MCF 10A (cell line): ENCODE measurements around the gene ARHGAP24. TPM values are rescaled to one million over a fixed set of nuclear protein-coding genes. Genes with fewer than 3 reads are reported as not detected.
A peak's percentile ranks its signal among the peaks of the same experiment; 100 is the strongest.

Experiments used
- BruUV-seq: library from RNA; stranded (reverse); fragments of 400-500 nt; replicated peaks from 2 replicates; lab custom pipeline; 2021; lab: Mats Ljungman, UMichigan
- CTCF ChIA-PET: fragments of 300-600 bp; sonication (Branson Sonifier 250); formaldehyde crosslinking; extraction: SDS; loops from one replicate; lab custom pipeline; 2021; ENCODE audit warnings: antibody characterized with exemption, inconsistent platforms; lab: Yijun Ruan, JAX
- POLR2A ChIA-PET: fragments of 300-600, 350-650 bp; sonication (Branson Sonifier 250); formaldehyde crosslinking; extraction: SDS; loops from one replicate; lab custom pipeline; 2020; ENCODE audit warnings: antibody characterized with exemption, inconsistent platforms; lab: Yijun Ruan, JAX
- DNase-seq: peaks from one replicate; pipeline ENCODE4 v3.0.0-alpha.2; 2018; ENCODE audit not compliant: unreplicated experiment
- H3K27ac Mint-ChIP-seq: one replicate; pipeline ENCODE4 v1.8.0; 2022; ENCODE audit warnings: mild to moderate bottlenecking, low read depth, mixed read lengths; ENCODE audit not compliant: unreplicated experiment
- H3K27me3 Mint-ChIP-seq: one replicate; pipeline ENCODE4 v1.8.0; 2022; ENCODE audit warnings: mixed read lengths; ENCODE audit not compliant: insufficient read depth, unreplicated experiment
- H3K36me3 Mint-ChIP-seq: one replicate; pipeline ENCODE4 v1.8.0; 2022; ENCODE audit warnings: mild to moderate bottlenecking, moderate library complexity, mixed read lengths; ENCODE audit not compliant: insufficient read depth, unreplicated experiment
- H3K4me1 Mint-ChIP-seq: one replicate; pipeline ENCODE4 v1.8.0; 2022; ENCODE audit warnings: mixed read lengths; ENCODE audit not compliant: insufficient read depth, unreplicated experiment
- H3K4me3 Mint-ChIP-seq: one replicate; pipeline ENCODE4 v1.8.0; 2022; ENCODE audit warnings: mild to moderate bottlenecking, moderate library complexity, mixed read lengths; ENCODE audit not compliant: unreplicated experiment
- H3K9me3 Mint-ChIP-seq: one replicate; pipeline ENCODE4 v1.8.0; 2022; ENCODE audit warnings: mixed read lengths; ENCODE audit not compliant: unreplicated experiment
- intact Hi-C: fragments of 100-400 bp; cut with micrococcal nuclease; formaldehyde crosslinking; loops from 2 replicates; pipeline ENCODE4 v1.14.1; 2022
- total RNA-seq: library from RNA; stranded (reverse); gene quantifications from 2 replicates; pipeline ENCODE4 v1.2.3, GENCODE V29; 2022
- TF ChIP-seq, protein P1 (sequence below): fragments of 200-600 bp; IDR thresholded peaks from one replicate; pipeline ENCODE4 v1.8.0; 2022; ENCODE audit warnings: antibody characterized with exemption, mild to moderate bottlenecking; ENCODE audit not compliant: unreplicated experiment

The ARHGAP24 gene
- total RNA-seq, 1 experiment from 2014 or later = 2.6 TPM

DNA sequence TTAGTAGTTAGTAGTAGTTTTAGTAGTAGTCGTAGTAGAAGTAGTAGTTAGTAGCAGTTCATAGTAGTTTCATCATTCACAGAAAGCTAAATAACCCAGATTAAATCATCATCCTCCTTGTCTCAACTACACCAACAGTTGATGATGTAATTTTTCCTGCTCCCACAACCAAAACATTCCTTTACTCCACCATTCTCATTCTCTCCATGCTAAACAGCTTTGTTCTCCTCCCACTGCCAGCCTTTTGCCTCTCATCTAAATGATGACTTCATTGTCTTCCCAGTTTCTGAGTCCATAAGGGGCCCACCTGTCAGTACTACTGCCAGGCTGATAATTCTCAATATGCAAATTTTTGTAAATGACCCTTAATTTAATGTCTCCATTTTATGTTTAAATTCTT, 68.9 kb downstream of the ARHGAP24 start:
- peak; percentile 11 for DNase-seq
- ChIA-PET POLR2A (interaction anchor here (0.6 to 0.9 kb wide), 2 partner anchors 12 to 15 kb away, joined by 3 read pairs; no protein-coding TSS in a partner anchor), CTCF (no interaction called here)
- no peak overlapping the region for H3K27ac Mint-ChIP-seq
- H3K4me3 Mint-ChIP-seq = no peak overlapping the region
- H3K27me3 Mint-ChIP-seq = no peaks in the 10 kb centered on the region
- H3K4me1 Mint-ChIP-seq = peaks cover 11% of the 10 kb centered on the region
- TF ChIP-seq, protein P1, sequence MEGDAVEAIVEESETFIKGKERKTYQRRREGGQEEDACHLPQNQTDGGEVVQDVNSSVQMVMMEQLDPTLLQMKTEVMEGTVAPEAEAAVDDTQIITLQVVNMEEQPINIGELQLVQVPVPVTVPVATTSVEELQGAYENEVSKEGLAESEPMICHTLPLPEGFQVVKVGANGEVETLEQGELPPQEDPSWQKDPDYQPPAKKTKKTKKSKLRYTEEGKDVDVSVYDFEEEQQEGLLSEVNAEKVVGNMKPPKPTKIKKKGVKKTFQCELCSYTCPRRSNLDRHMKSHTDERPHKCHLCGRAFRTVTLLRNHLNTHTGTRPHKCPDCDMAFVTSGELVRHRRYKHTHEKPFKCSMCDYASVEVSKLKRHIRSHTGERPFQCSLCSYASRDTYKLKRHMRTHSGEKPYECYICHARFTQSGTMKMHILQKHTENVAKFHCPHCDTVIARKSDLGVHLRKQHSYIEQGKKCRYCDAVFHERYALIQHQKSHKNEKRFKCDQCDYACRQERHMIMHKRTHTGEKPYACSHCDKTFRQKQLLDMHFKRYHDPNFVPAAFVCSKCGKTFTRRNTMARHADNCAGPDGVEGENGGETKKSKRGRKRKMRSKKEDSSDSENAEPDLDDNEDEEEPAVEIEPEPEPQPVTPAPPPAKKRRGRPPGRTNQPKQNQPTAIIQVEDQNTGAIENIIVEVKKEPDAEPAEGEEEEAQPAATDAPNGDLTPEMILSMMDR = no peak
- intact Hi-C loops = loop anchor here (10.0 kb wide), 1 partner anchor 201 kb away; no protein-coding TSS in a partner anchor
- no peaks in the 10 kb centered on the region for H3K36me3 Mint-ChIP-seq
- no peaks in the 10 kb centered on the region for H3K9me3 Mint-ChIP-seq
- BruUV-seq = no TSS peak

DNA sequence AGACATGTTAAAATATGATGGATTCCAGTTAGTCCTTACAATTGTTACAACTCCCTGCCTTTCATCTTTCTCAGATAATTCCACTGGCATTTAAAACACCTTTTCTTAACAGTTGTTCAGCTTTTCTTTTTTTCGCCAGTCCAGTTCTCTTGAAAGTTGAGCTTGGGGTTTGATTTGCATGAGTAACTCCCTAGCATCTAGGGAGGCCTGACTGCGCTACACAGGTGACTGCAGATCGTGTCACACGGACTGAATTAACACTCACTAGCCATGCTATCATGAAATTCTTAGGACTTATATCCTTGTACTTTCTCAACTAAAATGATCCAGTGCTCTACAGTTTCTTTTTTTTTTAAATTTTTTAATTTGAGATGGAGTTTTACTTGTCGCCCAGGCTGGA, 69.8 kb downstream of the ARHGAP24 start:
- H3K27ac Mint-ChIP-seq = no peak overlapping the region
- ChIA-PET POLR2A (interaction anchor here (0.9 kb wide), 1 partner anchor 14 kb away, joined by 3 read pairs; no protein-coding TSS in a partner anchor), CTCF (interaction anchor here (0.7 kb wide), 1 partner anchor 423 kb away, joined by 3 read pairs; no protein-coding TSS in a partner anchor)
- no peaks in the 10 kb centered on the region for H3K9me3 Mint-ChIP-seq
- TF ChIP-seq, protein P1 = no peak
- peaks cover 11% of the 10 kb centered on the region for H3K4me1 Mint-ChIP-seq
- H3K36me3 Mint-ChIP-seq = no peaks in the 10 kb centered on the region
- BruUV-seq = no TSS peak
- intact Hi-C loops = loop anchor here (10.0 kb wide), 1 partner anchor 200 kb away; no protein-coding TSS in a partner anchor
- DNase-seq = no peak
- no peaks in the 10 kb centered on the region for H3K27me3 Mint-ChIP-seq
- no peak overlapping the region for H3K4me3 Mint-ChIP-seq

DNA sequence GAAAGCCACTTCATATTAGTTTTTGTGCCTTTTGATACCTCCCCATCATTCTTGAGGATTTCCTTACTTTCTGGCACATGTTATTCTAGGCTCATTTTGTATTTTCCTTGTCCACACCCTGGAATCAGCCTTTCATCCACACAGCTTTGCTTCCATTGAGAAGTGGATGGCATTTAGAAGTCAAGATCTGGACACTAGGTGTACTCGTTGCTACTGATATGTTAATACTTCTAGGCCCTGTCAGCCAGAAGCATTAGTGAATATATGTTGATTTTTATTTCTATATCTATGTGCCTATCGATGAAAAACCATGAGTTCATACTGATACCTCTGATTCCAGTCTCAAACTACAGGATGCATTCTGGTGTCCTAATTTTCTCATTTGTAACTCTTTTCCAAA, 73.2 kb downstream of the ARHGAP24 start:
- Mint-ChIP-seq H3K4me1 (peaks cover 11% of the 10 kb centered on the region), H3K9me3 (peaks cover 10% of the 10 kb centered on the region), H3K4me3 (no peak overlapping the region), H3K27ac (no peak overlapping the region), H3K27me3 (no peaks in the 10 kb centered on the region), H3K36me3 (no peaks in the 10 kb centered on the region)
- no peak for DNase-seq
- intact Hi-C loops = loop anchor here (10.0 kb wide), 1 partner anchor 197 kb away; no protein-coding TSS in a partner anchor
- CTCF ChIA-PET = interaction anchor here (0.6 kb wide), 1 partner anchor 234 kb away, joined by 3 read pairs; no protein-coding TSS in a partner anchor
- TF ChIP-seq, protein P1 = no peak
- POLR2A ChIA-PET = no interaction called here
- no TSS peak for BruUV-seq

DNA sequence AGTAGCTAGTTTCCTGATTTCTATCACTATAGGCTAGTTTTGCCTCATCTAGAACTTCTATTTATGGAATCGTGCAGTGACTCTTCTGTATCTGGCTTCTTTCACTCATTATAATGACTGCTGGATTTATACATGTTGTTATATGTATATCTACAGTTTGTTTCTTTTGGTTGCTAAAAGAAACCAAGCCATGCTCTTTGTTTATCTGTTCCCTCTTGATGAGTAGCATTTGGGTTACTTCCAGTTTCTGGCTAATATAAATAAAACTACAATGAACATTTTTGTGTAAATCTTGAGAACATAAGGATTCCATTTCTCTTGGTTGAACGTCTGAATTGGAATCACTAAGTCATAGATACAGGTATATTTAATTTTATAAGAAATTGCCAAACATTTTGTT, 73.9 kb downstream of the ARHGAP24 start:
- POLR2A ChIA-PET = interaction anchor here (0.6 kb wide), 1 partner anchor 346 kb away, joined by 3 read pairs; no protein-coding TSS in a partner anchor
- no TSS peak for BruUV-seq

More for the DNA sequence above, 73.9 kb downstream of the ARHGAP24 start:
- Mint-ChIP-seq H3K27me3 (no peaks in the 10 kb centered on the region), H3K4me1 (peaks cover 9% of the 10 kb centered on the region), H3K36me3 (no peaks in the 10 kb centered on the region), H3K9me3 (peaks cover 12% of the 10 kb centered on the region), H3K4me3 (no peak overlapping the region), H3K27ac (no peak overlapping the region)
- DNase-seq = no peak
- CTCF ChIA-PET = no interaction called here
- TF ChIP-seq, protein P1 = no peak
- intact Hi-C loops = loop anchor here (10.0 kb wide), 1 partner anchor 196 kb away; no protein-coding TSS in a partner anchor
